DMS 273 (cell line): Measurements from ENCODE around the gene SHISAL2B.
"Not testable (repeated sequence)": the region's sequence is repeated elsewhere in the genome, so short reads cannot be mapped to it uniquely, and the experiment has no call there.

Experiments used
- DNase-seq: peaks from one replicate; lab custom pipeline; 2025; ENCODE audit not compliant: unreplicated experiment; lab: John Stamatoyannopoulos, UW

The SHISAL2B gene

GRCh38 chr5:64696414-64696813 is 6.1 kb downstream of the SHISAL2B start:
- DNase-seq = not testable (repeated sequence)

GRCh38 chr5:64700765-64701164 is 10.5 kb downstream of the SHISAL2B start:
- no peak for DNase-seq

- DNase-seq = not testable (repeated sequence)
Observed at GRCh38 chr5:64706074-64706473, 15.8 kb downstream of the SHISAL2B start.

- no peak for DNase-seq
Observed at GRCh38 chr5:64707191-64707590, 16.9 kb downstream of the SHISAL2B start.

- DNase-seq = not testable (repeated sequence)
Observed at GRCh38 chr5:64714495-64714894, 24.2 kb downstream of the SHISAL2B start.

GRCh38 chr5:64722588-64722987 is 32.3 kb downstream of the SHISAL2B start:
- DNase-seq = no peak

- no peak for DNase-seq
Observed at GRCh38 chr5:64727150-64727549, 36.8 kb downstream of the SHISAL2B start.

GRCh38 chr5:64742411-64742810 is 52.1 kb downstream of the SHISAL2B start:
- DNase-seq = no peak

- no peak for DNase-seq
Observed at GRCh38 chr5:64742821-64743220, 52.5 kb downstream of the SHISAL2B start.

- DNase-seq = no peak
Observed at GRCh38 chr5:64744914-64745313, 54.6 kb downstream of the SHISAL2B start.

- DNase-seq = no peak
Observed at GRCh38 chr5:64746446-64746845, 56.1 kb downstream of the SHISAL2B start.

GRCh38 chr5:64749385-64749784 is 59.1 kb downstream of the SHISAL2B start:
- DNase-seq = no peak

GRCh38 chr5:64754066-64754465 is 63.8 kb downstream of the SHISAL2B start:
- DNase-seq = no peak

GRCh38 chr5:64758901-64759300 is 68.6 kb downstream of the SHISAL2B start:
- no peak for DNase-seq

GRCh38 chr5:64759960-64760660 is 69.8 kb downstream of the SHISAL2B start:
- DNase-seq = no peak

GRCh38 chr5:64763948-64764503 is 73.7 kb downstream of the SHISAL2B start:
- no peak for DNase-seq

- no peak for DNase-seq
Observed at GRCh38 chr5:64765804-64766504, 75.7 kb downstream of the SHISAL2B start.

- no peak for DNase-seq
Observed at GRCh38 chr5:64766941-64767340, 76.6 kb downstream of the SHISAL2B start.
